HG02759 (cell line): ENCODE results near the gene RAB32.
"Not testable (repeated sequence)": the region's sequence is repeated elsewhere in the genome, so short reads cannot be mapped to it uniquely, and the experiment has no call there.

Source experiments
- ATAC-seq: cut with Tn5 transposase; IDR thresholded peaks from one replicate; pipeline ENCODE4 v1.9.1; 2021; ENCODE audit warnings: mild to moderate bottlenecking, moderate library complexity; ENCODE audit not compliant: unreplicated experiment

Gene RAB32

DNA sequence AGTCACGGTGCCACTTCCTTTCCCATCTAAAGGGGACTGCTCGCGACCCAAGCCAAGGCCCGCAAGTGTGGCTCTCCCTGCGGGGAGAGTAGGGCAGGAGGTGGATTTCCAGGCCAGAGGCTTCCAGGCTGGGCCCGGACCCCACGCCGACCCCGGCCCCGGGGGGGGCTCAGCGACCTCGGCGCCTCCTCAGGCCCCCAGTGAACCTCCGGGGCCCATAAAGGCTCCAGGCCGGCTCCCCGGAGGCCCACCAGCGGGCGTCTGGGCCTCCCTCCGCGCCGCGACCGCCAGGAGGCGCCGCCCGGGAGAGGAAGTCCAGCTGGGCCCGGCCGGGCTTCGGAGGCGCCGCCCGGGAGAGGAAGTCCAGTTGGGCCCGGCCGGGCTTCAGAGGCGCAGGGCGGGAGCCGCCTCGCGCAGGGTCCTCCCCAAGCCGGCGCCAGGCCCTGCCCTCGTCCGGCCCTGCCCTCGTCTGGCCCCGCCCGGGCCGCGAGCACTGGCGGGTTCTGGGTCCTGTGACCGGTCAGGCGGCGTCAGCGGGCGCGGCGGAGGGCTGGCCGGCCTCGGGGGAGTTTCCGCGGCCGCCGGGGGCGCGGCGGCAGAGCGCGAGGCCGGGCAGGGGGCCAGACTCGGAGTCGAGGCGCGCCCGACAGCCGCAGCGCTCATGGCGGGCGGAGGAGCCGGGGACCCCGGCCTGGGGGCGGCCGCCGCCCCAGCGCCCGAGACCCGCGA, at the start of gene RAB32:
RAB32 (plus strand) TSS at position 623 of the 729 bp plus-strand sequence; CDS start at position 662, 39 bp downstream.
- ATAC-seq: peak; percentile 89

DNA sequence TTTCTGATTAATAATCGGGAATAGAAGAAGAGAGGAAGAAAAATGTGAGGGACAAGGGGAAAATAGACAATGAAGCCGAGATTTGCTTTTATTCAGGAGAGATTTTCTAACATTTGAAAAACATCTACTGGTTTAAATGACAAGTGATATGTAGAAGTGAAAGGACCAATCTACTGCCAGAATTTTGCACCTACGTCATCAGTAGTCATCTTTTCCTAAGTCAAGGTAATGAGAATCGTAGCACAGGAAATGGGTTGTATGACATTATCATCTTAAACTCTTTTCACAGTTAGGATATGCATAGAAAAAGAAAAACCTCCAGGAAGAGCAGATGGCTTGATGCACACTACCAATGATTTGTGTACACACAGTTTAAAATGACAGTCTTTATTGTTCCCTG, 45.3 kb upstream of the RAB32 start:
- ATAC-seq: no peak

GRCh38 chr6:146503096-146503495, 40.5 kb upstream of the RAB32 start:
- no peak for ATAC-seq

- no peak for ATAC-seq
These were observed 28.4 kb upstream of the RAB32 start for GRCh38 chr6:146515212-146515611.

DNA sequence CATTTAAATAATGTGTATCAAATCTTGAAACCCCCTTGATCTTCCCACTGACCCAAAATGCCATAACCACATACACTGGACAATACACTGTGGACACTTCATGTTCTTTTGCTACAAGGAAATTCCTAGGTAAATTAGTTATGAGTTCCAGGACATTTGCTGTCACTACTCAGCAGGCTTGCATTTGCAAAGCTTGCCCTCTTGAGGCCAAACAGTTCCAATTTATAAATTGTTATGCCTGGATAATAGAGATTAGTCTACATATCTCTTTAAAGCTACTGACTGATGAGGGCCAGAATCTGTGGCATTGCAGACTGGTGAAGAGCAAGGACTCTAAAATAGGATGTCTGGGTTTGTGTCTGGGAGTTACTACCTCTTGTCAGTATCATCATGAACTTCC, 17.4 kb upstream of the RAB32 start:
- ATAC-seq: no peak

DNA sequence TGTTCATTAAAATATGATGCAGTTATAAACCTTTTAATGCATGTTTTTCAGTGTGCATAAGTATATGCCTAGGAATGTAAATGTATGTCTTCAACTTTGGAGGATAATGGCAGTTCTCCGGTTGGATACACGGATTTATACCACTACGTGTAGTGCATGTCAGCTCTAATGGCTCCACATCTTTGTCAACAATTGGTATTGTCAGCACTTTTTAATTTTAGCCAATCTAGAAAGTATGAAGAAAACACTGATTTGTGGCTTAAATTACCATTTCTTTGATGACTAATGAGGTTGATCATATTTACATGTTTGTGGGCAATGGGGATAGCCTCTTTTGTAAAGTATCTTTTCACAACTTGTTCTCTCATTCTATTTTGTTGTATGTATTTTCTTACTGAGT, 10.9 kb upstream of the RAB32 start:
- ATAC-seq: no peak

GRCh38 chr6:146542881-146543210, 787 bp upstream of the RAB32 start:
- ATAC-seq: no peak

DNA sequence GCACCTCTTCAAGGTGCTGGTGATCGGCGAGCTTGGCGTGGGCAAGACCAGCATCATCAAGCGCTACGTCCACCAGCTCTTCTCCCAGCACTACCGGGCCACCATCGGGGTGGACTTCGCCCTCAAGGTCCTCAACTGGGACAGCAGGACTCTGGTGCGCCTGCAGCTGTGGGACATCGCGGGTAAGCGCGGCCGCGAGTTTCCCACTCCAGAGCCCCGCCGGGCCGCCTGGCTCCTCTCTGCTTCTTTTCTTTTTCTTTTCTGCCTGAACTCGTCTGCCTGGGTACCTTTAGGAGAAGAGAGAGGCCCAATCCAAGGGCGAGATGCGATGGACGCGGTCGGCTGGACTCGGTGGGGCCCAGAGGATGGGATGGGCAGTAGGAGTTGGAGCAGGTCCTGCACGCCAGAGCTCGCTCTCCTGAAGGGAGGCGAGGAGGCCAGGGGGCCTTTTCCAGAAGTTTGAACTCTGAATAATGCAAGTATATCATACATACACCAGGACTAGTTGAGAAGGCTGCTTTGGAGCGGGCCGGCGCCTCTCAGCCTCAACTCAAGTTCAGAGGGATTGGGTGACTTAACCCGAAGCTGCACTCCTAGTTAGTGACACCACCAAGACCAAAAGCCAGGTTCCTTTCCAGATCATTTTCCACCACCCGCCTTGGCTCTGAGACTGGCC, 445 bp downstream of the RAB32 start:
- no peak for ATAC-seq

GRCh38 chr6:146544616-146545182, 1.1 kb downstream of the RAB32 start:
- ATAC-seq: no peak

- ATAC-seq: no peak
These were observed 1.9 kb downstream of the RAB32 start for GRCh38 chr6:146545581-146545980.

GRCh38 chr6:146546443-146547043, 2.9 kb downstream of the RAB32 start:
- ATAC-seq: no peak

- ATAC-seq: no peak
These were observed 4.3 kb downstream of the RAB32 start for GRCh38 chr6:146547889-146548288.

GRCh38 chr6:146548898-146549374, 5.3 kb downstream of the RAB32 start:
- ATAC-seq: no peak

GRCh38 chr6:146550911-146551310, 7.3 kb downstream of the RAB32 start:
- no peak for ATAC-seq

DNA sequence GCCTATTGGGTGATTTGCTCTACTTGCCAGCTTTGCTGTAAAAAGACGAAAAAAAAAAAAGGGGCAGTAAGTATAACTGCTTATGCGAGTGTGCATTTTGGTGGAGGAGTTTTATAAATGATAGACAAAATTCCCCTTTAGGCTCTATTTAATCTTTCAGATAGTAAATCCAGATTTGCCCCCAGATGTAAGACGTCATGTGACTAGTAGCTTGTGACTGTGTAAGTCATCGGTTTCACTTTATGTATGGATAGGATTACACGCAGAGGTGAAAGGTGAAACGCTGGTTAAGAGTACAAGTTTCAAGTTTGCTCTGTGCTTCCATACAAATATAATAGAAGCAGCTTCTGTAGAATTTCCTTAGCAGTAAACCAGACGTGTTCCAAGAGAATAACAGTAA, 7.9 kb downstream of the RAB32 start:
- ATAC-seq: no peak

- no peak for ATAC-seq
These were observed 9.9 kb downstream of the RAB32 start for GRCh38 chr6:146553377-146554135.

DNA sequence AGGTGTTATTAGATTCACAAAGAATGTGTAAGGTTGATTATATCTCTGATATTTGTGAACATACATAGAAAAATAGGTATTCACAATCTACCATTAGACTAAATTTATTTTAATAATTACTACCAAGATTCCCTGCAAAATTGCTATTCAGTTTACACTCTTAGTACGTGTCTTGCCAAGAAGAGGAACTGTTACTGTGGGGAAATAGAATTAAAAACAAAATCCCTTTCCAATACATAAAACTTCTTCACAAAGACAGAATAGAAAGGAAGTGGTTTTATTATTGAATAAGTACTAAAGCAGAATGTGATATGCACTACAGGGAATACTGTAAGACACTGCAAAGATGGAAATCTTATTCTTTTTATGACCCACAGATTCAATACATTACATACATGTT, 17.0 kb downstream of the RAB32 start:
- ATAC-seq: no peak

DNA sequence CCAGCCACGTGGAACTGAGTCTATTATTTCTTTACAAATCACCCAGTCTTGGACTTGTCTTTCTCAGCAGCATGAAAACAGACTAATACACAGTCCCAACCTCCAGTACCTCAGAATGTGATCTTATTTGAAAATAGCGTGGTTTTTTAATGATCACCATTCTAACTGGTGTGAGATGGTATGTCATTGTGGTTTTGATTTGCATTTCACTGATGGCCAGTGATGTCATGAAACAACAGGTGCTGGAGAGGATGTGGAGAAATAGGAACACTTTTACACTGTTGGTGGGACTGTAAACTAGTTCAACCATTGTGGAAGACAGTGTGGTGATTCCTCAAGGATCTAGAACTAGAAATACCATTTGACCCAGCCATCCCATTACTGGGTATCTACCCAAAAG, 23.0 kb downstream of the RAB32 start:
- not testable (repeated sequence) for ATAC-seq

- not testable (repeated sequence) for ATAC-seq
These were observed 25.0 kb downstream of the RAB32 start for GRCh38 chr6:146568619-146569018.

DNA sequence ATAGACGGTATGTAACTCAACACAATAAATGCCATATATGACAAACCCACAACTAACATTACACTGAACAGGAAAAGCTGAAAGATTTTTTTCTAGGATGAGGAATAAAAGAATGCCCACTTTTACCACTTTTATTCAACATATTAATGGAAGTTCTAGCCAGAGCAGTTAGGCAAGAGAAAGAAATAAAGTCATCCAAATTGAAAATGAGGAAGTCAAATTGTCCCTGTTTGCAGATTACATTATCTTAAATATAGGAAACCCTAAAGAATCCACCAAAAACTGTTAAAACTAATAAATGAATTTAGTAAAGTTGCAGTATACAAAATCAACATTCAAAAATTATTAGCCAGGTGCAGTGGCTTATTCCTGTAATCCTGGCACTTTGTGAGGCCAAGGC, 30.6 kb downstream of the RAB32 start:
- no peak for ATAC-seq

DNA sequence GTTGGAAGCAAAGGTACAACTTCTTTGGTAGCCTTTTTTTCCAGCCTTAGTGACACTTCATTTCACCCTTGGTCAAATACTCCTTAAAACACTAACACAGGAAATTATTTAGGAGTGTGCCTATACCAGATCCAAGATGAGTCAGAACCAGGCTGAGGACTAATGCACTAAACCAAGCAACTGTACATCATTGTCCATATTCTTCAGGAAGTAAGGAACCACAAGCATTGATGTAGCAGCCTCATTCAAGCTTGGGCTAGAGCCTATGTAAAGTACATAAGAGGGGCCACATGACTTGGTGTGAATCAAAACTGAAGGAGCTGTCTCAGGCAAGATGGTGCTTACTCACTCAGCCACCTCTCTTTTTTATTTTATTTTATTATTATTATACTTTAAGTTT, 34.4 kb downstream of the RAB32 start:
- ATAC-seq: no peak
